HEK293 (cell line): ENCODE data around the gene TMX2.

Experiments used
- CTCF ChIA-PET: fragments of 350-600 bp; formaldehyde crosslinking; extraction: SDS; loops from one replicate; lab custom pipeline; 2021; ENCODE audit warnings: antibody characterized with exemption; lab: Yijun Ruan, JAX
- POLR2A ChIA-PET: fragments of 300-600 bp; formaldehyde crosslinking; extraction: SDS; loops from one replicate; lab custom pipeline; 2020; ENCODE audit warnings: antibody characterized with exemption, inconsistent platforms; lab: Yijun Ruan, JAX
- H3K27ac ChIP-seq: fragments of 200-500 bp; sonication (Bioruptor generic); 2 replicates; pipeline ENCODE4 v1.5.1; 2014; ENCODE audit warnings: low read depth, low read length, control low read depth, inconsistent platforms; ENCODE audit errors: extremely low read depth
- H3K36me3 ChIP-seq, 2 experiments: fragments of 200-500 bp in 1 of 2; sonication (Bioruptor generic) in 1 of 2; 1 replicate in 1 of 2; 2 replicates in 1 of 2; pipeline ENCODE4 v1.5.1; 2014 to 2017; ENCODE audit warnings: inconsistent platforms in 2 of 2, low read length in 2 of 2; ENCODE audit not compliant: control insufficient read depth in 2 of 2, insufficient read depth in 1 of 2
- H3K4me1 ChIP-seq: fragments of 200-500 bp; sonication (Bioruptor generic); 2 replicates; pipeline ENCODE4 v1.5.1; 2014; ENCODE audit warnings: mild to moderate bottlenecking, low read length, inconsistent platforms; ENCODE audit not compliant: control insufficient read depth, insufficient read depth
- H3K4me3 ChIP-seq: 2 replicates; pipeline ENCODE4 v1.5.1; 2011; ENCODE audit warnings: low read depth, mild to moderate bottlenecking, control low read depth, low read length, moderate library complexity
- H3K9me3 ChIP-seq: fragments of 200-500 bp; sonication (Bioruptor generic); 2 replicates; pipeline ENCODE4 v1.5.1; 2014; ENCODE audit warnings: low read depth, low read length, inconsistent platforms; ENCODE audit not compliant: control insufficient read depth, insufficient read depth
- PRDM1 ChIP-seq: fragments of 450-650 bp; formaldehyde crosslinking; IDR thresholded peaks from 2 replicates; pipeline ENCODE4; 2016; ENCODE audit warnings: missing biosample characterization, missing genetic modification characterization
- SCRT1 ChIP-seq: fragments of 450-650 bp; formaldehyde crosslinking; IDR thresholded peaks from 2 replicates; pipeline ENCODE4 v1.5.1; 2016; ENCODE audit warnings: missing biosample characterization, missing genetic modification characterization, borderline replicate concordance
- SCRT2 ChIP-seq: fragments of 450-650 bp; formaldehyde crosslinking; IDR thresholded peaks from 2 replicates; pipeline ENCODE4 v1.5.1; 2016; ENCODE audit warnings: missing biosample characterization, missing genetic modification characterization
- ZNF155 ChIP-seq: fragments of 450-650 bp; formaldehyde crosslinking; IDR thresholded peaks from 2 replicates; pipeline ENCODE4 v1.5.1; 2016; ENCODE audit warnings: missing biosample characterization, missing genetic modification characterization
- ZNF335 ChIP-seq: fragments of 450-650 bp; formaldehyde crosslinking; conservative IDR thresholded peaks from 2 replicates; pipeline ENCODE4 v1.5.1; 2016; ENCODE audit warnings: missing biosample characterization, missing genetic modification characterization
- ZNF341 ChIP-seq: fragments of 450-650 bp; formaldehyde crosslinking; IDR thresholded peaks from 2 replicates; pipeline ENCODE4; 2016; ENCODE audit warnings: low read depth, missing biosample characterization, missing genetic modification characterization
- ZNF433 ChIP-seq: fragments of 450-650 bp; formaldehyde crosslinking; IDR thresholded peaks from 2 replicates; pipeline ENCODE4 v1.5.1; 2016; ENCODE audit warnings: missing biosample characterization, missing genetic modification characterization, low read depth
- ZNF473 ChIP-seq: fragments of 450-650 bp; formaldehyde crosslinking; IDR thresholded peaks from 2 replicates; pipeline ENCODE4 v1.5.1; 2017; ENCODE audit warnings: missing biosample characterization, missing genetic modification characterization
- ZNF510 ChIP-seq: fragments of 450-650 bp; formaldehyde crosslinking; IDR thresholded peaks from 2 replicates; pipeline ENCODE4 v1.5.1; 2018; ENCODE audit warnings: mild to moderate bottlenecking, missing genetic modification characterization, missing biosample characterization; ENCODE audit not compliant: insufficient replicate concordance
- ZNF660 ChIP-seq: fragments of 450-650 bp; IDR thresholded peaks from 2 replicates; pipeline ENCODE4 v1.5.1; 2018; ENCODE audit warnings: missing biosample characterization, mild to moderate bottlenecking, missing genetic modification characterization
- ZNF670 ChIP-seq: fragments of 450-650 bp; formaldehyde crosslinking; IDR thresholded peaks from 2 replicates; pipeline ENCODE4 v1.5.1; 2016; ENCODE audit warnings: missing biosample characterization, missing genetic modification characterization, low read depth
- ZSCAN30 ChIP-seq: fragments of 450-650 bp; IDR thresholded peaks from 2 replicates; pipeline ENCODE4 v1.5.1; 2018; ENCODE audit warnings: missing biosample characterization, mild to moderate bottlenecking, missing genetic modification characterization, moderate library complexity
- TF ChIP-seq, protein P1 (sequence below): fragments of 450-650 bp; formaldehyde crosslinking; IDR thresholded peaks from 2 replicates; pipeline ENCODE4 v1.5.1; 2016; ENCODE audit warnings: missing biosample characterization, missing genetic modification characterization
- TF ChIP-seq, protein P2 (sequence below): fragments of 450-650 bp; formaldehyde crosslinking; IDR thresholded peaks from 2 replicates; pipeline ENCODE4 v1.5.1; 2016; ENCODE audit warnings: missing biosample characterization, missing genetic modification characterization
- TF ChIP-seq, protein P3 (sequence below): fragments of 450-650 bp; formaldehyde crosslinking; IDR thresholded peaks from 2 replicates; pipeline ENCODE4 v1.5.1; 2017; ENCODE audit warnings: missing biosample characterization, missing genetic modification characterization
- TF ChIP-seq, protein P4 (sequence below): fragments of 450-650 bp; IDR thresholded peaks from 2 replicates; pipeline ENCODE4 v1.5.1; 2018; ENCODE audit warnings: missing biosample characterization, missing genetic modification characterization
- TF ChIP-seq, protein P5 (sequence below): fragments of 450-650 bp; formaldehyde crosslinking; IDR thresholded peaks from 2 replicates; pipeline ENCODE4 v1.5.1; 2016; ENCODE audit warnings: missing biosample characterization, missing genetic modification characterization

The TMX2 gene

DNA sequence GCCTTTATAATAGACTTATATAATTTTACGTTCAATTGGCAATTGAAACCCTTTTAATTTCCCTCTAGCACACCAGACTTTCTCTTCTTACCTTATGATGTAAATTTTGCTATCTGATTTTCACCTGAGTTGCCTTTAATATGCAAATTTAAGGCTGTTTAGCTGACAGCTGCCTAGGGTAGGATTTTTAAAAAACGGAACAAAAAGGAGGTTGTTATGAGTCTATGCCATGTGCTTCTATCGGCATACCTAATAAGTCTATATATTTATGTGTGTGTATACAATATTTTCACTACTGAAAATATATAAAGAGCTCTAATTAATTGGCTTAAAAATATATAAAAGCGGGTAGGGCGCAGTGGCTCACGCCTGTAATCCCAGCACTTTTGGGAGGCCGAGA, 17.1 kb downstream of the TMX2 start (continued):
- TF ChIP-seq ZNF670 (tag by site-specific recombination), result no peak
- no peak for TF ChIP-seq ZNF341 (tag by site-specific recombination)
- no peak for TF ChIP-seq ZNF510

DNA sequence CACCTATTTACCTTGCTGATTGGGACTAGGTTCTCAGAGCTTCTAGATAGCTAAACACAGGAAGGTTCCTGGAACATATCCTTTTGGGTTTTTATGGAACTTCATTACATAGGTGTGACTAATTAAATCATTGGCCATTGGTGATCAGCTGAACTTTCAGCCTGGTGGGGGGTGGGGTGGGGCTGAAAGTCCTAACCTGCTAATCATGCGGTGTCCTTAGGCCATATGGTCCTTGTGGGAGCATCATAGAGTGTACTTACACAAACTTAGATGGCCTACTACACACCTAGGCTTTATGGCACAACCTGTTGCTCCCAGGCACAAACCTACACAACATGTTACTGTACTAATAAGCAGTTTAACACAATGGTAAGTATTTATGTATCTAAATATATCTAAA, 20.3 kb downstream of the TMX2 start:
- POLR2A ChIA-PET, result no interaction called here
- CTCF ChIA-PET, result interaction anchor here (0.9 to 1.6 kb wide), 2 partner anchors 8 to 68 kb away, joined by 3 to 6 read pairs; partner anchors contain the start of gene SELENOH

DNA sequence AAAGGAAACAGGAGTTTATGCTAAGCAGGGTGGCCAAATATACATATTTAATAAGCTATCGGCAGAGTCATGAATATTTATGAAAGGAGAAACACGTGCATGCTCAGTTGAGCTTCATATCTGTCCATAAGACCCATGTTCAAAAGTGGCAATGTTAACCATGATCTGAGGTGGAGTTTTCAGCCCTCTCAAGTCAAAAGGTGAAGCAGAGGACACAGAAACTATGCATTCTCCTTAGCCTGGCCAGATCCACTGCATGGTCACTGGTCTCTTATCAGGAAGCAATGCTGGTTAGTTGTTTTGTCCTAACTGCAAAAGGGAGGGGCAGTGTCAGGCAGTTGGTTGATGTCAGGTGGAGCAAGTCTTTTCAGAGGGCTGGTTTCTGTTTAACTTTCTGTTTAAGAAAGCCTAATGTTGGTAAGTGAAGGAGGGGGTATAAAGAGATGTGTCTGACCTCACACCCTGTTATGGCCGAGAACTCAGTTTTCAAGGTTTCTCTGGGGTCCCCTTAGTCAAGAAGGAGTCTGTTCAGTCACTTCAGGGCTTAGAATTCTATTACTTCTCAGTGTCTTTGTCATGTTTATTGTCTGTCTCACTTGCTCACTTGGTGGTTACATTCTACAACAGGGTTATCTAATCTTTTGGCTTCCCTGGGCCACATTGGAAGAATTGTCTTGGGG, 23.4 kb downstream of the TMX2 start:
- Histone ChIP-seq H3K4me1 (no peaks in the 10 kb centered on the region), H3K27ac (no peak overlapping the region), H3K36me3 (peaks cover 0 to 35% of the 10 kb centered on the region in 2 experiments; a peak in 2 of 3 replicates), H3K4me3 (no peak overlapping the region), H3K9me3 (no peaks in the 10 kb centered on the region)
- TF ChIP-seq ZNF473 (no peak), ZSCAN30 (no peak)
- TF ChIP-seq, protein P1, sequence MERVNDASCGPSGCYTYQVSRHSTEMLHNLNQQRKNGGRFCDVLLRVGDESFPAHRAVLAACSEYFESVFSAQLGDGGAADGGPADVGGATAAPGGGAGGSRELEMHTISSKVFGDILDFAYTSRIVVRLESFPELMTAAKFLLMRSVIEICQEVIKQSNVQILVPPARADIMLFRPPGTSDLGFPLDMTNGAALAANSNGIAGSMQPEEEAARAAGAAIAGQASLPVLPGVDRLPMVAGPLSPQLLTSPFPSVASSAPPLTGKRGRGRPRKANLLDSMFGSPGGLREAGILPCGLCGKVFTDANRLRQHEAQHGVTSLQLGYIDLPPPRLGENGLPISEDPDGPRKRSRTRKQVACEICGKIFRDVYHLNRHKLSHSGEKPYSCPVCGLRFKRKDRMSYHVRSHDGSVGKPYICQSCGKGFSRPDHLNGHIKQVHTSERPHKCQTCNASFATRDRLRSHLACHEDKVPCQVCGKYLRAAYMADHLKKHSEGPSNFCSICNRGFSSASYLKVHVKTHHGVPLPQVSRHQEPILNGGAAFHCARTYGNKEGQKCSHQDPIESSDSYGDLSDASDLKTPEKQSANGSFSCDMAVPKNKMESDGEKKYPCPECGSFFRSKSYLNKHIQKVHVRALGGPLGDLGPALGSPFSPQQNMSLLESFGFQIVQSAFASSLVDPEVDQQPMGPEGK (tag by site-specific recombination), result no peak
- CTCF ChIA-PET, result interaction anchor here (1.2 kb wide), 1 partner anchor 16 kb away, joined by 3 read pairs; the partner anchor contains the start of gene BTBD18
- POLR2A ChIA-PET, result interaction anchor here (0.8 to 1.4 kb wide), 2 partner anchors 8 to 9 kb away, joined by 3 to 5 read pairs; no protein-coding TSS in a partner anchor

More for the DNA sequence above, 20.3 kb downstream of the TMX2 start:
- no peak overlapping the region for H3K27ac ChIP-seq
- TF ChIP-seq ZNF433 (no peak), SCRT2 (peak; percentile 77), ZNF155 (tag by site-specific recombination) (no peak), ZNF335 (tag by site-specific recombination) (no peak), PRDM1 (tag by site-specific recombination) (no peak), SCRT1 (tag by site-specific recombination) (peak; percentile 44; the same call in 1 of the 2 replicates), ZNF660 (tag by site-specific recombination) (no peak)
- TF ChIP-seq, protein P2, sequence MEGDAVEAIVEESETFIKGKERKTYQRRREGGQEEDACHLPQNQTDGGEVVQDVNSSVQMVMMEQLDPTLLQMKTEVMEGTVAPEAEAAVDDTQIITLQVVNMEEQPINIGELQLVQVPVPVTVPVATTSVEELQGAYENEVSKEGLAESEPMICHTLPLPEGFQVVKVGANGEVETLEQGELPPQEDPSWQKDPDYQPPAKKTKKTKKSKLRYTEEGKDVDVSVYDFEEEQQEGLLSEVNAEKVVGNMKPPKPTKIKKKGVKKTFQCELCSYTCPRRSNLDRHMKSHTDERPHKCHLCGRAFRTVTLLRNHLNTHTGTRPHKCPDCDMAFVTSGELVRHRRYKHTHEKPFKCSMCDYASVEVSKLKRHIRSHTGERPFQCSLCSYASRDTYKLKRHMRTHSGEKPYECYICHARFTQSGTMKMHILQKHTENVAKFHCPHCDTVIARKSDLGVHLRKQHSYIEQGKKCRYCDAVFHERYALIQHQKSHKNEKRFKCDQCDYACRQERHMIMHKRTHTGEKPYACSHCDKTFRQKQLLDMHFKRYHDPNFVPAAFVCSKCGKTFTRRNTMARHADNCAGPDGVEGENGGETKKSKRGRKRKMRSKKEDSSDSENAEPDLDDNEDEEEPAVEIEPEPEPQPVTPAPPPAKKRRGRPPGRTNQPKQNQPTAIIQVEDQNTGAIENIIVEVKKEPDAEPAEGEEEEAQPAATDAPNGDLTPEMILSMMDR (tag by site-specific recombination), result no peak
- TF ChIP-seq, protein P3, sequence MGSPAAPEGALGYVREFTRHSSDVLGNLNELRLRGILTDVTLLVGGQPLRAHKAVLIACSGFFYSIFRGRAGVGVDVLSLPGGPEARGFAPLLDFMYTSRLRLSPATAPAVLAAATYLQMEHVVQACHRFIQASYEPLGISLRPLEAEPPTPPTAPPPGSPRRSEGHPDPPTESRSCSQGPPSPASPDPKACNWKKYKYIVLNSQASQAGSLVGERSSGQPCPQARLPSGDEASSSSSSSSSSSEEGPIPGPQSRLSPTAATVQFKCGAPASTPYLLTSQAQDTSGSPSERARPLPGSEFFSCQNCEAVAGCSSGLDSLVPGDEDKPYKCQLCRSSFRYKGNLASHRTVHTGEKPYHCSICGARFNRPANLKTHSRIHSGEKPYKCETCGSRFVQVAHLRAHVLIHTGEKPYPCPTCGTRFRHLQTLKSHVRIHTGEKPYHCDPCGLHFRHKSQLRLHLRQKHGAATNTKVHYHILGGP (tag by site-specific recombination), result no peak
- TF ChIP-seq, protein P4, sequence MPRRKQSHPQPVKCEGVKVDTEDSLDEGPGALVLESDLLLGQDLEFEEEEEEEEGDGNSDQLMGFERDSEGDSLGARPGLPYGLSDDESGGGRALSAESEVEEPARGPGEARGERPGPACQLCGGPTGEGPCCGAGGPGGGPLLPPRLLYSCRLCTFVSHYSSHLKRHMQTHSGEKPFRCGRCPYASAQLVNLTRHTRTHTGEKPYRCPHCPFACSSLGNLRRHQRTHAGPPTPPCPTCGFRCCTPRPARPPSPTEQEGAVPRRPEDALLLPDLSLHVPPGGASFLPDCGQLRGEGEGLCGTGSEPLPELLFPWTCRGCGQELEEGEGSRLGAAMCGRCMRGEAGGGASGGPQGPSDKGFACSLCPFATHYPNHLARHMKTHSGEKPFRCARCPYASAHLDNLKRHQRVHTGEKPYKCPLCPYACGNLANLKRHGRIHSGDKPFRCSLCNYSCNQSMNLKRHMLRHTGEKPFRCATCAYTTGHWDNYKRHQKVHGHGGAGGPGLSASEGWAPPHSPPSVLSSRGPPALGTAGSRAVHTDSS (tag by site-specific recombination), result no peak
- TF ChIP-seq, protein P5, sequence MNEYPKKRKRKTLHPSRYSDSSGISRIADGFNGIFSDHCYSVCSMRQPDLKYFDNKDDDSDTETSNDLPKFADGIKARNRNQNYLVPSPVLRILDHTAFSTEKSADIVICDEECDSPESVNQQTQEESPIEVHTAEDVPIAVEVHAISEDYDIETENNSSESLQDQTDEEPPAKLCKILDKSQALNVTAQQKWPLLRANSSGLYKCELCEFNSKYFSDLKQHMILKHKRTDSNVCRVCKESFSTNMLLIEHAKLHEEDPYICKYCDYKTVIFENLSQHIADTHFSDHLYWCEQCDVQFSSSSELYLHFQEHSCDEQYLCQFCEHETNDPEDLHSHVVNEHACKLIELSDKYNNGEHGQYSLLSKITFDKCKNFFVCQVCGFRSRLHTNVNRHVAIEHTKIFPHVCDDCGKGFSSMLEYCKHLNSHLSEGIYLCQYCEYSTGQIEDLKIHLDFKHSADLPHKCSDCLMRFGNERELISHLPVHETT, result no peak
- no peaks in the 10 kb centered on the region for H3K4me1 ChIP-seq
- no peaks in the 10 kb centered on the region for H3K9me3 ChIP-seq
- H3K36me3 ChIP-seq, result peaks cover 0 to 6% of the 10 kb centered on the region in 2 experiments; a peak in 2 of 3 replicates
- no peak overlapping the region for H3K4me3 ChIP-seq
